H9 (cell line): ENCODE data around the gene SUN1. TPM values are rescaled to one million over a fixed set of nuclear protein-coding genes. Genes with fewer than 3 reads are reported as not detected.

Experiments
- DNase-seq: peaks from one replicate; pipeline ENCODE4 v3.0.0-alpha.2; 2017
- H2AFZ ChIP-seq: one replicate; pipeline ENCODE4 v1.6.1; 2013; ENCODE audit warnings: mild to moderate bottlenecking, low read length, control low read depth, moderate library complexity
- H2AK5ac ChIP-seq: 2 replicates; pipeline ENCODE4 v1.6.1; 2013; ENCODE audit warnings: low read length, control low read depth, mixed read lengths; ENCODE audit not compliant: insufficient read length
- H2BK120ac ChIP-seq: one replicate; pipeline ENCODE4 v1.6.1; 2013; ENCODE audit warnings: low read depth, mild to moderate bottlenecking, low read length, control low read depth, inconsistent platforms; ENCODE audit not compliant: poor library complexity, severe bottlenecking
- H2BK12ac ChIP-seq: 2 replicates; pipeline ENCODE4 v1.6.1; 2013; ENCODE audit warnings: low read length, control low read depth, mixed read lengths, low read depth; ENCODE audit not compliant: insufficient read length
- H2BK15ac ChIP-seq: 2 replicates; pipeline ENCODE4 v1.6.1; 2013; ENCODE audit warnings: low read depth, low read length, control low read depth
- H2BK20ac ChIP-seq: one replicate; pipeline ENCODE4 v1.6.1; 2013; ENCODE audit warnings: low read depth, mild to moderate bottlenecking, low read length, control low read depth, inconsistent platforms; ENCODE audit not compliant: poor library complexity, severe bottlenecking
- H2BK5ac ChIP-seq: 2 replicates; pipeline ENCODE4 v1.6.1; 2013; ENCODE audit warnings: low read length, control low read depth, mixed read lengths; ENCODE audit not compliant: insufficient read length
- H3K14ac ChIP-seq: 2 replicates; pipeline ENCODE4 v1.6.1; 2013; ENCODE audit warnings: low read length, control low read depth; ENCODE audit not compliant: insufficient read depth
- H3K18ac ChIP-seq: 2 replicates; pipeline ENCODE4 v1.6.1; 2013; ENCODE audit warnings: low read depth, mild to moderate bottlenecking, mixed read lengths, low read length, control low read depth; ENCODE audit not compliant: insufficient read length
- H3K23ac ChIP-seq: 2 replicates; pipeline ENCODE4 v1.6.1; 2013; ENCODE audit warnings: low read length, control low read depth, mixed read lengths, low read depth; ENCODE audit not compliant: insufficient read length
- H3K23me2 ChIP-seq: 2 replicates; pipeline ENCODE4 v1.6.1; 2013; ENCODE audit warnings: low read depth, mild to moderate bottlenecking, mixed read lengths, low read length, control low read depth; ENCODE audit not compliant: insufficient read length, poor library complexity, severe bottlenecking
- H3K27ac ChIP-seq: 2 replicates; pipeline ENCODE4 v1.5.1; 2013; ENCODE audit warnings: low read length, control low read depth, mixed read lengths, low read depth; ENCODE audit not compliant: insufficient read length
- H3K27me3 ChIP-seq: 2 replicates; pipeline ENCODE4 v1.6.1; 2013; ENCODE audit warnings: low read length, control low read depth, inconsistent platforms; ENCODE audit not compliant: insufficient read depth
- H3K4ac ChIP-seq: 2 replicates; pipeline ENCODE4 v1.6.1; 2013; ENCODE audit warnings: low read depth, mild to moderate bottlenecking, control low read depth, inconsistent platforms, low read length, moderate library complexity
- H3K4me1 ChIP-seq: 2 replicates; pipeline ENCODE4 v1.6.1; 2013; ENCODE audit warnings: low read length, control low read depth, inconsistent platforms; ENCODE audit not compliant: insufficient read depth
- H3K4me2 ChIP-seq: 2 replicates; pipeline ENCODE4 v1.6.1; 2013; ENCODE audit warnings: low read length, control low read depth, mixed read lengths; ENCODE audit not compliant: insufficient read length, insufficient read depth
- H3K56ac ChIP-seq: 2 replicates; pipeline ENCODE4 v1.6.1; 2013; ENCODE audit warnings: low read depth, mild to moderate bottlenecking, mixed read lengths, low read length, control low read depth; ENCODE audit not compliant: insufficient read length
- H3K79me1 ChIP-seq: 2 replicates; pipeline ENCODE4 v1.6.1; 2013; ENCODE audit warnings: low read depth, mild to moderate bottlenecking, moderate library complexity, low read length, control low read depth, inconsistent platforms; ENCODE audit not compliant: insufficient read depth, poor library complexity, severe bottlenecking
- H3K79me2 ChIP-seq: 2 replicates; pipeline ENCODE4 v1.6.1; 2013; ENCODE audit warnings: low read length, control low read depth, inconsistent platforms; ENCODE audit not compliant: insufficient read depth
- H3K9ac ChIP-seq: 2 replicates; pipeline ENCODE4 v1.6.1; 2013; ENCODE audit warnings: low read length, control low read depth, mixed read lengths; ENCODE audit not compliant: insufficient read length; ENCODE audit errors: extremely low read depth
- H3K9me3 ChIP-seq: one replicate; pipeline ENCODE4 v1.6.1; 2013; ENCODE audit warnings: low read depth, low read length, inconsistent platforms; ENCODE audit not compliant: control insufficient read depth
- H3T11ph ChIP-seq: one replicate; pipeline ENCODE4 v1.6.1; 2013; ENCODE audit warnings: mild to moderate bottlenecking, low read length, control low read depth, inconsistent platforms
- H4K20me1 ChIP-seq: one replicate; pipeline ENCODE4 v1.6.1; 2013; ENCODE audit not compliant: control insufficient read depth, insufficient read length, insufficient read depth
- H4K5ac ChIP-seq: 2 replicates; pipeline ENCODE4 v1.6.1; 2013; ENCODE audit warnings: low read depth, mild to moderate bottlenecking, mixed read lengths, low read length, control low read depth; ENCODE audit not compliant: insufficient read length
- H4K8ac ChIP-seq: replicated peaks from 2 replicates; pipeline ENCODE4 v1.6.1; 2013; ENCODE audit warnings: low read length, control low read depth, mixed read lengths, low read depth; ENCODE audit not compliant: insufficient read length
- H4K91ac ChIP-seq: 2 replicates; pipeline ENCODE4 v1.6.1; 2013; ENCODE audit warnings: low read depth, mild to moderate bottlenecking, moderate library complexity, mixed read lengths, low read length, control low read depth; ENCODE audit not compliant: insufficient read length
- H3K27ac Mint-ChIP-seq, 3 experiments: 2 replicates in 2 of 3; 3 replicates in 1 of 3; pipeline ENCODE4 v1.8.0; 2020 to 2021; ENCODE audit warnings: mixed read lengths in 3 of 3, mild to moderate bottlenecking in 1 of 3, moderate library complexity in 1 of 3
- H3K27me3 Mint-ChIP-seq: 2 replicates; pipeline ENCODE4 v1.8.0; 2021; ENCODE audit warnings: low read depth, mild to moderate bottlenecking, moderate library complexity, mixed read lengths
- H3K36me3 Mint-ChIP-seq, 3 experiments: 2 replicates in 2 of 3; 3 replicates in 1 of 3; pipeline ENCODE4 v1.8.0; 2020 to 2021; ENCODE audit warnings: low read depth in 3 of 3, mixed read lengths in 3 of 3; ENCODE audit not compliant: insufficient read depth in 1 of 3
- H3K4me1 Mint-ChIP-seq, 2 experiments: 2 replicates each; pipeline ENCODE4 v1.8.0; 2020; ENCODE audit warnings: mixed read lengths in 2 of 2
- H3K4me3 Mint-ChIP-seq, 2 experiments: 2 replicates in 1 of 2; 3 replicates in 1 of 2; pipeline ENCODE4 v1.8.0; 2020 to 2021; ENCODE audit warnings: mild to moderate bottlenecking in 2 of 2, mixed read lengths in 2 of 2, moderate library complexity in 1 of 2
- H3K9me3 Mint-ChIP-seq, 2 experiments: 2 replicates in 1 of 2; 3 replicates in 1 of 2; pipeline ENCODE4 v1.8.0; 2020; ENCODE audit warnings: mild to moderate bottlenecking in 2 of 2, mixed read lengths in 2 of 2, moderate library complexity in 1 of 2
- CTCF ChIP-seq: fragments of 200-600 bp; sonication (generic); conservative IDR thresholded peaks from 3 replicates; pipeline ENCODE4 v1.8.0; 2021; ENCODE audit warnings: antibody characterized with exemption, mild to moderate bottlenecking
- WGBS: extraction: QIAGEN DNeasy Blood & Tissue Kit; methylation state at CpG from one replicate; pipeline ENCODE4 v1.1.7; 2013; ENCODE audit warnings: missing lambda C conversion rate, low lambda C conversion rate, mixed read lengths; ENCODE audit not compliant: insufficient read length; ENCODE audit errors: extremely low coverage; 5-methylcytosine and 5-hydroxymethylcytosine counted together
- total RNA-seq: library from RNA; stranded (reverse); gene quantifications from 2 replicates; pipeline ENCODE4 v1.2.1, GENCODE V29; 2021

The SUN1 gene
- total RNA-seq, 1 experiment from 2014 or later: 118 TPM

DNA sequence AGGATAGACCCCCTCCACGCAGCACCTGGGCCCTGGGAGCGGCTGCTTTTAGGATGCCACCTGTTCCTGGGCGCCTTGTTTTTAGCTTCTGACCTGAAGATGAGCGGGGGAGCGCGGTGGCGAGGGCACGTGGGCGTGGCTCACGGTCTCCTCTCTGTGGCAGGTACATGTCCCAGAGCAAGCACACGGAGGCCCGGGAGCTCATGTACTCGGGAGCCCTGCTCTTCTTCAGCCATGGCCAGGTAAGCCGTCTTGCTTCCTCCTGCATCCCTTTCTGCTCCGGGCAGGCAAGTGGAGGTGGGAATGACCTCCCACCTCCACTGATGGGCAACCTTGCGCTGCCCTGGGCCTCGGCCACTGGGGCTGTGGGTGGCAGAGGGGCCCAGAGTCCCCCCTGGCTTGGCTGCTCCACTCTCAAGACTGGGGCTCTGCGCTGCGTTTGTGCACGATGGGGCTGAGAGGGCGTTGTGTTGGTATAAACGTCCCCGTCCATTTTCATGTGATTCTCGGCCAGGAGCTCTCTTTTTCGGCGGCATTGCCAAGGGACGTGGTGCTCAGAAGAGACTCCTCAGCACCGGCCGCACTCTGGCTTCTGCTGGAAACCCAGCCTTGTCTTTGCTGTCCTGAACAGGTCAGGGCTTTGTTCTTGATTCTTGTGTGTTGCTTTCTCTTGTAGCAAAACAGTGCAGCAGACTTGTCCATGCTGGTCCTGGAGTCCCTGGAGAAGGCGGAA lies 53.8 kb downstream of the SUN1 start:
- no peak overlapping the region for H4K5ac ChIP-seq
- Mint-ChIP-seq H3K9me3 (peaks cover 0 to 3% of the 10 kb centered on the region in 2 experiments; a peak in 1 of 5 replicates), H3K4me3 (no peak overlapping the region), H3K36me3 (peaks cover 21 to 40% (median 31%) of the 10 kb centered on the region in 3 experiments), H3K4me1 (peaks cover 2 to 6% of the 10 kb centered on the region in 2 experiments; a peak in 1 of 4 replicates), H3K27me3 (no peaks in the 10 kb centered on the region), H3K27ac (no peak overlapping the region; a peak in 1 of 7 replicates)
- TF ChIP-seq CTCF: no peak
- H4K8ac ChIP-seq: no peak overlapping the region
- H2BK15ac ChIP-seq: no peak overlapping the region
- no peaks in the 10 kb centered on the region for H3K27me3 ChIP-seq
- H3K4ac ChIP-seq: no peak overlapping the region
- H3K4me2 ChIP-seq: no peak overlapping the region
- no peak overlapping the region for H3K9ac ChIP-seq
- whole genome bisulfite sequencing: no CpG with 5 or more reads among the region's 30 CpGs
- no peak overlapping the region for H3T11ph ChIP-seq
- no peak overlapping the region for H4K91ac ChIP-seq
- H3K79me2 ChIP-seq: peaks cover 36% of the 10 kb centered on the region; the same call in 1 of the 2 replicates
- H2AK5ac ChIP-seq: no peak overlapping the region
- H3K23me2 ChIP-seq: no peaks in the 10 kb centered on the region
- no peak overlapping the region for H3K23ac ChIP-seq
- no peak overlapping the region; the same call in 1 of the 2 replicates for H3K14ac ChIP-seq
- no peak overlapping the region for H2BK12ac ChIP-seq
- H3K4me1 ChIP-seq: no peaks in the 10 kb centered on the region
- H2BK20ac ChIP-seq: no peak overlapping the region
- no peaks in the 10 kb centered on the region for H3K9me3 ChIP-seq
- no peak overlapping the region for H2BK120ac ChIP-seq
- H2BK5ac ChIP-seq: no peak overlapping the region
- H3K27ac ChIP-seq: no peak overlapping the region
- no peak for DNase-seq
- no peak overlapping the region for H3K56ac ChIP-seq
- H2AFZ ChIP-seq: no peak overlapping the region
- H4K20me1 ChIP-seq: no peaks in the 10 kb centered on the region
- H3K79me1 ChIP-seq: peaks cover 9% of the 10 kb centered on the region
- H3K18ac ChIP-seq: no peak overlapping the region
